SK-N-SH (cell line): ENCODE results near the gene AGBL1.

ENCODE experiments used
- CTCF ChIP-seq: fragments of 200-600 bp; sonication (generic); IDR thresholded peaks from 2 replicates; pipeline ENCODE4 v1.6.1; 2017; ENCODE audit warnings: antibody characterized with exemption, mild to moderate bottlenecking, moderate library complexity
- EP300 ChIP-seq, 2 experiments: IDR thresholded peaks; 2 replicates each; pipeline versions ENCODE4 v1.4.0 to v1.6.1; 2012; ENCODE audit warnings: borderline replicate concordance in 1 of 2, low read depth in 1 of 2, low read length in 1 of 2
- MAX ChIP-seq: IDR thresholded peaks from 2 replicates; pipeline ENCODE4 v1.4.0; 2012; ENCODE audit warnings: low read depth
- POLR2AphosphoS5 ChIP-seq: IDR thresholded peaks from 2 replicates; pipeline ENCODE4 v1.6.1; 2012; ENCODE audit warnings: low read depth, low read length
- RAD21 ChIP-seq: IDR thresholded peaks from 2 replicates; pipeline ENCODE4 v1.6.1; 2012; ENCODE audit warnings: mild to moderate bottlenecking, low read length
- RFX5 ChIP-seq: IDR thresholded peaks from 2 replicates; pipeline ENCODE4 v1.6.1; 2012; ENCODE audit warnings: mild to moderate bottlenecking, improper control_type of control experiment, low read length
- RXRA ChIP-seq: IDR thresholded peaks from 2 replicates; pipeline ENCODE4 v1.4.0; 2012; ENCODE audit warnings: low read depth, mild to moderate bottlenecking, borderline replicate concordance
- TAF1 ChIP-seq: IDR thresholded peaks from 2 replicates; pipeline ENCODE4 v1.6.1; 2012; ENCODE audit warnings: low read depth, mild to moderate bottlenecking, low read length, moderate library complexity, borderline replicate concordance
- USF2 ChIP-seq: fragments of 150-350 bp; IDR thresholded peaks from 2 replicates; pipeline ENCODE4 v1.6.1; 2017; ENCODE audit warnings: antibody characterized with exemption, low read length, low read depth, borderline replicate concordance

GRCh38 chr15:86756688-86757087, 677.0 kb downstream of the AGBL1 start:
- TF ChIP-seq USF2 (no peak), RXRA (no peak), CTCF (peak; percentile 20), TAF1 (no peak), RAD21 (peak; percentile 2; the same call in 1 of the 2 replicates), EP300 (IDR thresholded peaks at IDR 0.05; ENCODE audit: borderline replicate concordance in 1 of 2, low read depth in 1 of 2, low read length in 1 of 2) (no peak), POLR2AphosphoS5 (no peak), RFX5 (no peak), MAX (no peak)
